HUES48 (cell line): ENCODE measurements around the gene ETV6.
A peak's percentile ranks its signal among the peaks of the same experiment; 100 is the strongest.

Experiments
- H3K27ac ChIP-seq: one replicate; pipeline ENCODE4 v1.7.0; 2013; ENCODE audit warnings: low read depth, low read length, inconsistent platforms
- H3K27me3 ChIP-seq: 2 replicates; pipeline ENCODE4 v1.6.1; 2013; ENCODE audit warnings: mild to moderate bottlenecking, low read length; ENCODE audit not compliant: control insufficient read depth, insufficient read depth
- H3K36me3 ChIP-seq: 2 replicates; pipeline ENCODE4 v1.6.1; 2013; ENCODE audit warnings: low read length; ENCODE audit not compliant: control insufficient read depth, insufficient read depth
- H3K4me1 ChIP-seq: 2 replicates; pipeline ENCODE4 v1.6.1; 2013; ENCODE audit warnings: mild to moderate bottlenecking, low read length; ENCODE audit not compliant: control insufficient read depth, insufficient read depth
- H3K4me3 ChIP-seq: 2 replicates; pipeline ENCODE4 v1.5.1; 2013; ENCODE audit warnings: mild to moderate bottlenecking, low read depth, low read length
- H3K9ac ChIP-seq: 2 replicates; pipeline ENCODE4 v1.6.1; 2013; ENCODE audit warnings: mild to moderate bottlenecking, low read depth, low read length, moderate library complexity
- H3K9me3 ChIP-seq: 2 replicates; pipeline ENCODE4 v1.6.1; 2013; ENCODE audit warnings: low read length; ENCODE audit not compliant: control insufficient read depth, insufficient read depth

Gene ETV6

GRCh38 chr12:11777962-11778361 lies 128.5 kb downstream of the ETV6 start:
- H3K4me3 ChIP-seq = no peak overlapping the region
- peak overlapping the region; percentile 13; the same call in 1 of the 2 replicates for H3K9ac ChIP-seq
- no peaks in the 10 kb centered on the region for H3K9me3 ChIP-seq
- no peaks in the 10 kb centered on the region for H3K27me3 ChIP-seq
- H3K27ac ChIP-seq = no peak overlapping the region
- H3K4me1 ChIP-seq = 0 out of 2 replicates have a peak, but pooled peaks cover 4% of the 10 kb centered on the region
- H3K36me3 ChIP-seq = no peaks in the 10 kb centered on the region

DNA sequence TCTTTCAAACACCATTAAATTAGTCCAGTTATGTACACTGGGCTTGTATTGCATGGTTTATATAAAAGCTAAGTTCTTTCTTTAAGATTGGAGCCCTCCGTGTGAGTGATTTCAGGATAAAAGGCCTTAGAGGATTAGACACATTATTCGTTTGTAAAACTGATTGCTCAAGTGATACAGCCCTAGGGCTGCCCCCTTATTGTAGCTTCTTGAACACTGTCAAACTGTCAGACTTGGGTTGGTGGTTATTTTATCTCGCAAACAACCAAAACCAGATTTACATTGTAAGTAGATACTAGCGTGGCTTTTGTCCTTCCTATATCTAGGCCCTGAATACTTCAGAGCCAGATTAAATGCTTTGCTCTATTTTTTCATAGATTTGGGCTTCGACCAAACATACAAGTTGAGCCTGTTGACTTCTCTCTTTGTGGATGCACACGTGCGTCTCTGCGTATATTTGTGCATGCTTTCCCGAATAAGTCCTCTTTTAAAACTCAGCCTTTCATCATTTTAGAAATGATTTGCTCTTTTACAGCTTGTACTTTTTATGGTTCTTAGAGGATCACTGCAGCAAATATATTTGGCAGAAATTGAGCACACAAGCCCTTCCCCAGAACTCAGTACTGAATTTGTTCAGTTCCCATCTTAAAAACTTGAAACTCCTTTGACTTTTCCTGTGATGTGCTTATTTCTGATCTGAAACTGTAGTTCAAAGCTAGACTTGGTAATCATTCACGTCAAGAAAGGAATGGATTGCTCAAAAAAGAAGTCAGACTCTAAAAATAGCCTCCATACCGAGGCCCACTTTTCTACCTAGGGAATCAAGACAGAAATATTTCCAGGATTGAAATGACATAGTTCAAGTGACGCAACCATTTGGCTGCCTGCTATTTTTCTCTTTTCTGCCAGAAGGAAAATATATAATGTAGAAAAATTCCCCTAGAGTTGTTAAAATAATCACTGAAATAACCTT lies 129.5 kb downstream of the ETV6 start:
- no peak overlapping the region for H3K27ac ChIP-seq
- no peak overlapping the region for H3K4me3 ChIP-seq
- no peaks in the 10 kb centered on the region for H3K27me3 ChIP-seq
- H3K4me1 ChIP-seq = 0 out of 2 replicates have a peak, but pooled peaks cover 7% of the 10 kb centered on the region
- no peak overlapping the region for H3K9ac ChIP-seq
- H3K9me3 ChIP-seq = no peaks in the 10 kb centered on the region
- H3K36me3 ChIP-seq = no peaks in the 10 kb centered on the region

DNA sequence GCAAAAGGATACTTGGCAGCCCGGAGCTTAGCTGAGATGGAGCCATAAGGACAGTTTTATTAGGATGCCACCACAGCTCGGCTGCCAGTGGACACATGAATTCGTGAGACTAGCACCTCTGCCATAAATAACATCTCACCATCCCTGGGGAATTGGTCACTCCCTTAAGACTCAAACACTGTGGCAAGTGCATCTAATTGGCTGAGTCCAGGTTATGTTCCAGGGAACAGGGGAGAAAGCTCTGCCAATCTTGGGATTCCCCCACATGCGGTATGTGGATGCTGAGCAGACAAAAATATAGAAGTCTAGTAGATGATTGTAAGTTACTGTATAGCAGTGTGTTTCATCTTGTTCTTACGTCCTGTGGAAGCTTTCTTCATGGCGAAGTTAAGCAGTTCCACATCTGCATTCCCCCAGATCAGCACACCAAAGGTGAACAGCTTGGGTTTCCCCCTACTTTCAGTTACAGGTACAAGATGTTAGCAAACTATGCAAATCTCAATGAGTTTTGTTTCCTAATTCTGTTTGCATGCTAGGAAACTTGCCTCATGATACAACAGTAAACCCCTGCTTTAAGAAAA lies 131.1 kb downstream of the ETV6 start:
- Histone ChIP-seq H3K4me3 (no peak overlapping the region), H3K9ac (no peak overlapping the region), H3K4me1 (0 out of 2 replicates have a peak, but pooled peaks cover 7% of the 10 kb centered on the region), H3K9me3 (no peaks in the 10 kb centered on the region), H3K36me3 (no peaks in the 10 kb centered on the region), H3K27ac (no peak overlapping the region), H3K27me3 (no peaks in the 10 kb centered on the region)

DNA sequence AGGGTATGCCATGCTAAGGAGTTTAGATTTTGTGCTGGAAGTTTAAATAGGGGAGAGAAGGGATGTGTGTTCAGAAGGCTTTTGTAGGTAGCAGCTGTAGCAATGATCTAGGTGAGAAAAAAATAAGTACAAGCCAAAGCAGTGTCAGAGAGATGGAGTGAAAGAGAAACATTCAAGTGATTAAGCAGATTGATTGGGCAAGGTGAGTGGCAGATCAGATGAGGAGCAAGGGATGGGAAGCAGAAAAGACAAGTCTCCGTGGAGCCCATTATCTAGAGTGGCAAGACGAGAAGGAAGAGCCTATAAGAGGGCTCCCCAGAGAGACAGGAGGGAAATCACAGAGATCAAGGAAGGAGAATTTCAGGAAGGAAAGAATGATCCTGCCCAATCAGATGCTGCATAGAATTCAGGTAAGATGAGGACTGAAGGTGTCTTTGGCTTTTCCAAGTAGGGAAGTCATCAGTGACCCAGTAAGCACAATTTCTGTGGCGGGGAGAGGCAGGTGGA lies 133.5 kb downstream of the ETV6 start:
- Histone ChIP-seq H3K4me3 (no peak overlapping the region), H3K36me3 (no peaks in the 10 kb centered on the region), H3K9me3 (no peaks in the 10 kb centered on the region), H3K27ac (no peak overlapping the region), H3K9ac (no peak overlapping the region), H3K4me1 (peaks cover 9% of the 10 kb centered on the region; the same call in 1 of the 2 replicates), H3K27me3 (no peaks in the 10 kb centered on the region)

DNA sequence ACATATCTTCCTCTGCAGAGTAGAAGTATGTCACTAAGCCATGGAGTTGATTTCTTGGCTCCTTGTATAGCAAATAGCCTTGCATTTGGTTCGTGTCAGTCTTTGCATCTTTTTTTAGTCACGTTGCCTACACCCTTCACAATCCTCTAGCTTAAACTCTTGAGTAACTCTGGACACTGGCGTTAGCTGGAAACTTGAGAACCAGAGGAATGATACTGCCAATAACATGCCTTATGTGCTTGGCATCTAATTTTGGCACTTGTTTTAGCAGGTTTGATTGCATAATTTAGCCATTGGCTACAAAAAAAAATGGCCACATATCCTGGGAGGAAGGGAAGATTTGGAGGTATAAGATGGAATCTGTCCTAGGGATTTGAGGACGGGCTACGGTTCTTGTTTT lies 136.2 kb downstream of the ETV6 start:
- peaks cover 12% of the 10 kb centered on the region; the same call in 1 of the 2 replicates for H3K4me1 ChIP-seq
- no peaks in the 10 kb centered on the region for H3K27me3 ChIP-seq
- no peaks in the 10 kb centered on the region for H3K9me3 ChIP-seq
- H3K27ac ChIP-seq = no peak overlapping the region
- no peak overlapping the region for H3K4me3 ChIP-seq
- H3K9ac ChIP-seq = no peak overlapping the region
- H3K36me3 ChIP-seq = no peaks in the 10 kb centered on the region

GRCh38 chr12:11786638-11787365 lies 137.3 kb downstream of the ETV6 start:
- peaks cover 11% of the 10 kb centered on the region; the same call in 1 of the 2 replicates for H3K4me1 ChIP-seq
- H3K9ac ChIP-seq = no peak overlapping the region
- no peaks in the 10 kb centered on the region for H3K27me3 ChIP-seq
- no peak overlapping the region for H3K27ac ChIP-seq
- H3K36me3 ChIP-seq = no peaks in the 10 kb centered on the region
- no peak overlapping the region for H3K4me3 ChIP-seq
- H3K9me3 ChIP-seq = no peaks in the 10 kb centered on the region

DNA sequence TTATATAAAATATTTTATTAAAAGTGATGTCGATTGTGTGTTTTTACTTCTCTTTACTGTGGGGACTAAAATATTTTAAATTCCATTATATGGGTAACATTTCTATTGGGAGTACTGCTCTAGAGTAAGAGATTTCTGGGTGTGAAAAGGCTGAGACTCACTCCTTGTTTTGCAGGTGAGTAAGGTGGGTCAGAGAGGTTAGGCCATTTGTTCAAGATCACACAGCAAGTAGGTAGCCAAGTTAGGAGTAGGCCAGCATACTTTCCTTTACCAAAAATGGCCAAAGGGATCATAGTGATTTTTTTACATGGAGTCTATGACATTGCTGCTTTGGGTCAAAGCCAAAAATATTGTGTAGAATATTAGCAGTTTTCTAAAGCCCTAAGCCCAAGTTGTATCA lies 138.0 kb downstream of the ETV6 start:
- Histone ChIP-seq H3K27ac (no peak overlapping the region), H3K4me1 (peaks cover 11% of the 10 kb centered on the region; the same call in 1 of the 2 replicates), H3K36me3 (no peaks in the 10 kb centered on the region), H3K27me3 (no peaks in the 10 kb centered on the region), H3K4me3 (no peak overlapping the region), H3K9ac (no peak overlapping the region), H3K9me3 (no peaks in the 10 kb centered on the region)

GRCh38 chr12:11787933-11788849 lies 138.7 kb downstream of the ETV6 start:
- Histone ChIP-seq H3K27me3 (no peaks in the 10 kb centered on the region), H3K9me3 (no peaks in the 10 kb centered on the region), H3K4me3 (no peak overlapping the region), H3K4me1 (peaks cover 9% of the 10 kb centered on the region; the same call in 1 of the 2 replicates), H3K36me3 (no peaks in the 10 kb centered on the region), H3K9ac (no peak overlapping the region), H3K27ac (no peak overlapping the region)

GRCh38 chr12:11793921-11794710 lies 144.6 kb downstream of the ETV6 start:
- H3K9ac ChIP-seq = no peak overlapping the region
- H3K27ac ChIP-seq = no peak overlapping the region
- H3K4me3 ChIP-seq = no peak overlapping the region
- H3K36me3 ChIP-seq = no peaks in the 10 kb centered on the region
- peaks cover 12% of the 10 kb centered on the region for H3K4me1 ChIP-seq
- H3K9me3 ChIP-seq = no peaks in the 10 kb centered on the region
- no peaks in the 10 kb centered on the region for H3K27me3 ChIP-seq
